HepG2 (cell line): ENCODE results near the gene EEF1A1. TPM values are rescaled to one million over a fixed set of nuclear protein-coding genes. Genes with fewer than 3 reads are reported as not detected.

ENCODE experiments used
- AGO2 ChIP-seq: fragments of 200-400 bp; formaldehyde crosslinking; optimal IDR thresholded peaks from 2 replicates; pipeline ENCODE3; 2017; ENCODE audit warnings: mild to moderate bottlenecking, low read depth, low read length, moderate library complexity
- CCDC6 ChIP-seq: sonication (generic); formaldehyde crosslinking; IDR thresholded peaks from 2 replicates; pipeline ENCODE4 v1.8.1; 2022; ENCODE audit warnings: mild to moderate bottlenecking, missing genetic modification reagents, moderate library complexity
- DDIT3 ChIP-seq: sonication (generic); formaldehyde crosslinking; IDR thresholded peaks from 2 replicates; pipeline ENCODE4 v1.4.0; 2020; ENCODE audit warnings: mild to moderate bottlenecking, missing genetic modification reagents
- EZH2 ChIP-seq: conservative IDR thresholded peaks from 2 replicates; pipeline ENCODE4 v1.6.1; 2012; ENCODE audit warnings: mild to moderate bottlenecking, low read depth, low read length, moderate library complexity
- FLYWCH1 ChIP-seq: sonication (generic); formaldehyde crosslinking; IDR thresholded peaks from 2 replicates; pipeline ENCODE4 v1.8.1; 2023; ENCODE audit warnings: mild to moderate bottlenecking, missing genetic modification reagents
- FOXK1 ChIP-seq: sonication (generic); formaldehyde crosslinking; IDR thresholded peaks from 2 replicates; pipeline ENCODE4 v1.4.0; 2020; ENCODE audit warnings: low read depth, missing genetic modification reagents, borderline replicate concordance
- HDAC2 ChIP-seq: sonication (generic); formaldehyde crosslinking; IDR thresholded peaks from 2 replicates; pipeline ENCODE4 v1.4.0; 2020; ENCODE audit warnings: missing genetic modification reagents
- MTA1 ChIP-seq: sonication (generic); formaldehyde crosslinking; IDR thresholded peaks from 2 replicates; pipeline ENCODE4 v1.4.0; 2020; ENCODE audit warnings: missing genetic modification reagents, mild to moderate bottlenecking, borderline replicate concordance
- MYC ChIP-seq: sonication (generic); formaldehyde crosslinking; IDR thresholded peaks from 2 replicates; pipeline ENCODE4 v1.9.0; 2021; ENCODE audit warnings: missing genetic modification reagents, borderline replicate concordance
- RARG ChIP-seq: sonication (generic); formaldehyde crosslinking; IDR thresholded peaks from 2 replicates; pipeline ENCODE4 v1.4.0; 2020; ENCODE audit warnings: low read depth, mild to moderate bottlenecking, missing genetic modification reagents
- SP5 ChIP-seq: IDR thresholded peaks from 2 replicates; pipeline ENCODE4 v1.6.1; 2016; ENCODE audit warnings: low read depth, borderline replicate concordance
- YY1 ChIP-seq: IDR thresholded peaks from 2 replicates; pipeline ENCODE4 v1.6.1; 2011; ENCODE audit warnings: low read length, low read depth, moderate library complexity, mild to moderate bottlenecking; ENCODE audit not compliant: insufficient read depth, insufficient replicate concordance
- ZFP36L1 ChIP-seq: sonication (generic); formaldehyde crosslinking; IDR thresholded peaks from 2 replicates; pipeline ENCODE4 v1.8.0; 2022; ENCODE audit warnings: mild to moderate bottlenecking, missing genetic modification reagents, moderate library complexity
- ZNF318 ChIP-seq: sonication (generic); formaldehyde crosslinking; IDR thresholded peaks from 2 replicates; pipeline ENCODE4 v1.4.0; 2020; ENCODE audit warnings: mild to moderate bottlenecking, missing genetic modification reagents
- ZNF329 ChIP-seq: sonication (generic); formaldehyde crosslinking; IDR thresholded peaks from 2 replicates; pipeline ENCODE4 v1.9.0; 2021; ENCODE audit warnings: low read depth, mild to moderate bottlenecking, missing genetic modification reagents
- ZNF510 ChIP-seq: sonication (generic); formaldehyde crosslinking; IDR thresholded peaks from 2 replicates; pipeline ENCODE4 v1.4.0; 2020; ENCODE audit warnings: low read depth, mild to moderate bottlenecking, missing genetic modification reagents
- ZNF558 ChIP-seq: sonication (generic); formaldehyde crosslinking; IDR thresholded peaks from 2 replicates; pipeline ENCODE4 v1.9.0; 2022; ENCODE audit warnings: mild to moderate bottlenecking, missing genetic modification reagents, borderline replicate concordance
- ZSCAN30 ChIP-seq: sonication (generic); formaldehyde crosslinking; IDR thresholded peaks from 2 replicates; pipeline ENCODE4 v1.5.0; 2020; ENCODE audit warnings: mild to moderate bottlenecking, missing genetic modification reagents
- polyA plus RNA-seq, 8 experiments: library from polyadenylated mRNA; depleted of rRNA in 3 of 8; stranded (reverse) in 7 of 8; unstranded in 1 of 8; fragments of >200 nt; fragmentation: Illumina TruSeq in 4 of 8; extraction: Trizol in 4 of 8; gene quantifications; 2 replicates each; pipeline versions ENCODE4 v1.2.1 to v1.2.3, GENCODE V29; 2011 to 2016; ENCODE audit warnings: low read depth in 4 of 8, missing spikeins in 1 of 8, mixed read lengths in 1 of 8; ENCODE audit not compliant: insufficient read depth in 1 of 8
- total RNA-seq, 5 experiments: library from RNA; depleted of rRNA; stranded (reverse); fragments of >200 nt; fragmentation: Illumina TruSeq; extraction: Trizol; gene quantifications; 2 replicates each; pipeline ENCODE4 v1.2.3, GENCODE V29; 2016; ENCODE audit warnings: low read depth in 1 of 5

The EEF1A1 gene
- total and polyA plus RNA-seq, 2 of the 13 experiments (the other 11 are each of a cell fraction or from before 2014, with no cell fraction given): 13,726 to 17,172 TPM

GRCh38 chr6:73566954-73567591 lies 46.2 kb upstream of the EEF1A1 start (continued):
- peak; percentile 82; the same call in 1 of the 2 replicates for TF ChIP-seq MYC
- TF ChIP-seq YY1: no peak
- TF ChIP-seq HDAC2: peak; percentile 96
- TF ChIP-seq SP5 (CRISPR knock-in tag): peak; percentile 94
- TF ChIP-seq DDIT3 (CRISPR knock-in tag): no peak
- peak; percentile 71; the same call in 1 of the 2 replicates for TF ChIP-seq ZNF510 (CRISPR knock-in tag)
- TF ChIP-seq EZH2: no peak
- 0 out of 2 replicates have a peak, but pooled peaks have one; percentile 52 for TF ChIP-seq ZNF329 (CRISPR knock-in tag)
- no peak for TF ChIP-seq FLYWCH1 (CRISPR knock-in tag)
- no peak for TF ChIP-seq ZSCAN30
- TF ChIP-seq RARG (CRISPR knock-in tag): no peak
- TF ChIP-seq AGO2: no peak
- peak; percentile 57; the same call in 1 of the 2 replicates for TF ChIP-seq CCDC6 (CRISPR knock-in tag)
- peak; percentile 53; the same call in 1 of the 2 replicates for TF ChIP-seq FOXK1 (CRISPR knock-in tag)
- peak; percentile 60; the same call in 1 of the 2 replicates for TF ChIP-seq ZNF558
- peak; percentile 85 for TF ChIP-seq MTA1
- 0 out of 2 replicates have a peak, but pooled peaks have one; percentile 48 for TF ChIP-seq ZFP36L1 (CRISPR knock-in tag)
- 0 out of 2 replicates have a peak, but pooled peaks have one; percentile 54 for TF ChIP-seq ZNF318 (CRISPR knock-in tag)
